ENCODE measurements around the gene USP31. TPM values are rescaled to one million over a fixed set of nuclear protein-coding genes. Genes with fewer than 3 reads are reported as not detected.

USP31 gene
- total and polyA plus RNA-seq, 5 donors, result 12.8 to 44.0 (median 37.0) TPM

- no peak for ATAC-seq
Observed at GRCh38 chr16:23016368-23016767, 132.9 kb downstream of the USP31 start.

GRCh38 chr16:23015580-23015979 is 133.7 kb downstream of the USP31 start:
- H3K4me3 ChIP-seq (ENCODE audit: low read length), result no peak overlapping the region
- H3K27me3 ChIP-seq (ENCODE audit: control insufficient read depth, insufficient read depth), result no peaks in the 10 kb centered on the region
- ATAC-seq (no peak), DNase-seq (no peak)
- intact Hi-C loops (cut with DNase I), result no loop called here
- H3K4me1 ChIP-seq (ENCODE audit: control insufficient read depth, insufficient read depth, low read length), result no peaks in the 10 kb centered on the region
- 67% methylated on average over 2 of the region's 2 CpGs for WGBS
- no peaks in the 10 kb centered on the region for H3K9me3 ChIP-seq (ENCODE audit: control insufficient read depth, low read length)
- H3K27ac ChIP-seq (ENCODE audit: low read length), result no peak overlapping the region

More at GRCh38 chr16:23016368-23016767, 132.9 kb downstream of the USP31 start:
- Histone ChIP-seq H3K9me3 (ENCODE audit: control insufficient read depth, low read length) (no peaks in the 10 kb centered on the region), H3K4me1 (ENCODE audit: control insufficient read depth, insufficient read depth, low read length) (no peaks in the 10 kb centered on the region), H3K27ac (ENCODE audit: low read length) (no peak overlapping the region), H3K27me3 (ENCODE audit: control insufficient read depth, insufficient read depth) (no peaks in the 10 kb centered on the region), H3K4me3 (ENCODE audit: low read length) (no peak overlapping the region)
- no peak for DNase-seq
- intact Hi-C loops (cut with DNase I), result no loop called here
- 82% methylated on average over 1 of the region's 1 CpG for WGBS

DNA sequence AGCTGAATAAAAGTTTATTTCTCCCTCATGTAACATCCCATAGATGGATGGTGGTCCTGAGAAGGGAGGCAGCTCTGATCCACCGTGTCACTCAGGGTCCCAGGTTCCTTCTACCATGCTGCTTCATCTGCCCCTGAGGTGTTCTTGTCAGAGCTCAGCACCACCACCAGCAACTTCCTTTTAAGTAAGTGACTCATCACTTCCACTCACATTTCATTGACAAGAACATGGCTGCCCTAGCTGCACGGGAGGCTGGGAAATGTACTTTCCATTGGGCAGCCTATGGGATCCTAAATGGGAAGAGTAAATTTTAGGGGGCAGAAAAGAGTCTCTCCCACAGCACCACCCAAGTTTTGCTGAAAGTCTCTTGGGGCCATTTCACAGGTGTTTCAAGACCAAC is 134.7 kb downstream of the USP31 start:
- ATAC-seq, result no peak
- Histone ChIP-seq H3K4me1 (ENCODE audit: control insufficient read depth, insufficient read depth, low read length) (no peaks in the 10 kb centered on the region), H3K27me3 (ENCODE audit: control insufficient read depth, insufficient read depth) (no peaks in the 10 kb centered on the region), H3K4me3 (ENCODE audit: low read length) (no peak overlapping the region), H3K27ac (ENCODE audit: low read length) (no peak overlapping the region), H3K9me3 (ENCODE audit: control insufficient read depth, low read length) (no peaks in the 10 kb centered on the region)
- intact Hi-C loops (cut with DNase I), result no loop called here
- no peak for DNase-seq
- WGBS, result 57% methylated on average over 2 of the region's 2 CpGs

Other genes starting within 250 kb of the USP31 start
- not detected for gene SCNN1G, start 33.3 kb upstream of the USP31 start, total RNA-seq
- 0.05 TPM for gene SCNN1G, start 33.3 kb upstream of the USP31 start, polyA plus RNA-seq
- under 1 TPM in 3 of 4 donors, not detected in 1; 0.12 to 0.17 (median 0.14) TPM for gene SCNN1B, start 152.8 kb upstream of the USP31 start, total RNA-seq
- gene SCNN1B, start 152.8 kb upstream of the USP31 start, polyA plus RNA-seq, result 0.09 TPM